Measurements from ENCODE around the gene RAB31.

Gene RAB31

GRCh38 chr18:9735879-9736278, 27.8 kb downstream of the RAB31 start:
- DNase-seq (ENCODE audit: low spot score) = no peak
- in situ Hi-C loops (cut with MboI; ENCODE audit: low sequenced_read_pairs, unreplicated experiment) = no loop called here
- no peak for TF ChIP-seq CTCF (IDR thresholded peaks at IDR 0.05; ENCODE audit: borderline replicate concordance, control extremely low read depth, extremely low read depth, insufficient read depth, missing control alignments)

GRCh38 chr18:9736286-9736835, 28.3 kb downstream of the RAB31 start:
- DNase-seq (ENCODE audit: low spot score) = no peak
- TF ChIP-seq CTCF (IDR thresholded peaks at IDR 0.05; ENCODE audit: borderline replicate concordance, control extremely low read depth, extremely low read depth, insufficient read depth, missing control alignments) = no peak
- in situ Hi-C loops (cut with MboI; ENCODE audit: low sequenced_read_pairs, unreplicated experiment) = no loop called here

GRCh38 chr18:9737006-9737405, 28.9 kb downstream of the RAB31 start:
- in situ Hi-C loops (cut with MboI; ENCODE audit: low sequenced_read_pairs, unreplicated experiment) = no loop called here
- DNase-seq (ENCODE audit: low spot score) = no peak
- TF ChIP-seq CTCF (IDR thresholded peaks at IDR 0.05; ENCODE audit: borderline replicate concordance, control extremely low read depth, extremely low read depth, insufficient read depth, missing control alignments) = no peak

- TF ChIP-seq CTCF (IDR thresholded peaks at IDR 0.05; ENCODE audit: borderline replicate concordance, control extremely low read depth, extremely low read depth, insufficient read depth, missing control alignments) = no peak
- in situ Hi-C loops (cut with MboI; ENCODE audit: low sequenced_read_pairs, unreplicated experiment) = no loop called here
- no peak for DNase-seq (ENCODE audit: low spot score)
Measured at GRCh38 chr18:9737472-9738121, 29.5 kb downstream of the RAB31 start.

GRCh38 chr18:9738266-9738969, 30.3 kb downstream of the RAB31 start:
- TF ChIP-seq CTCF (IDR thresholded peaks at IDR 0.05; ENCODE audit: borderline replicate concordance, control extremely low read depth, extremely low read depth, insufficient read depth, missing control alignments) = no peak
- DNase-seq (ENCODE audit: low spot score) = no peak
- in situ Hi-C loops (cut with MboI; ENCODE audit: low sequenced_read_pairs, unreplicated experiment) = no loop called here

- in situ Hi-C loops (cut with MboI; ENCODE audit: low sequenced_read_pairs, unreplicated experiment) = no loop called here
Measured at GRCh38 chr18:9739516-9739915, 31.4 kb downstream of the RAB31 start.

More at GRCh38 chr18:9739516-9739915, 31.4 kb downstream of the RAB31 start:
- no peak for TF ChIP-seq CTCF (IDR thresholded peaks at IDR 0.05; ENCODE audit: borderline replicate concordance, control extremely low read depth, extremely low read depth, insufficient read depth, missing control alignments)
- no peak for DNase-seq (ENCODE audit: low spot score)
